Activated CD8-positive, alpha-beta T cell treated with anti-CD3 and anti-CD28 coated beads, Interleukin-2, amount 10 ng/mL, durations not matched to agents 7 days and 5 days (primary cell): Measurements from ENCODE around the gene BBOX1. TPM values are rescaled to one million over a fixed set of nuclear protein-coding genes. Genes with fewer than 3 reads are reported as not detected.

Experiments
- ATAC-seq: fragments of 150-1000 bp; cut with Tn5 transposase; one replicate; pipeline ENCODE4 v1.10.0; 2021; ENCODE audit warnings: moderate library complexity
- CTCF ChIA-PET: fragments of 350-600 bp; sonication (Branson Sonifier 250); formaldehyde crosslinking; loops from one replicate; lab custom pipeline; 2021; ENCODE audit warnings: antibody characterized with exemption; lab: Charles Lee
- POLR2A ChIA-PET: fragments of 350-600 bp; sonication (Branson Sonifier 250); formaldehyde crosslinking; loops from one replicate; lab custom pipeline; 2021; ENCODE audit warnings: antibody characterized with exemption; lab: Charles Lee
- DNase-seq: peaks from one replicate; pipeline ENCODE4 v3.0.0-alpha.2; 2020
- H3K27ac Mint-ChIP-seq: one replicate; pipeline ENCODE4 v1.8.0; 2021; ENCODE audit warnings: mild to moderate bottlenecking, mixed read lengths
- H3K27me3 Mint-ChIP-seq: one replicate; pipeline ENCODE4 v1.8.0; 2021; ENCODE audit warnings: low read depth, mixed read lengths
- H3K36me3 Mint-ChIP-seq: one replicate; pipeline ENCODE4 v1.8.0; 2021; ENCODE audit warnings: low read depth, mixed read lengths
- H3K4me1 Mint-ChIP-seq: one replicate; pipeline ENCODE4 v1.8.0; 2021; ENCODE audit warnings: low read depth, mixed read lengths
- H3K4me3 Mint-ChIP-seq: one replicate; pipeline ENCODE4 v1.8.0; 2021; ENCODE audit warnings: mild to moderate bottlenecking, mixed read lengths
- H3K9me3 Mint-ChIP-seq: one replicate; pipeline ENCODE4 v1.8.0; 2022; ENCODE audit warnings: mixed read lengths; ENCODE audit not compliant: insufficient read depth
- total RNA-seq, 2 experiments: library from RNA; stranded (reverse); gene quantifications; one replicate each; pipeline ENCODE4 v1.2.3, GENCODE V29; 2021

Gene BBOX1
- total RNA-seq, 2 experiments from 2014 or later = not detected

GRCh38 chr11:27031754-27032153 lies 8.9 kb upstream of the BBOX1 start:
- CTCF ChIA-PET = no interaction called here
- H3K27ac Mint-ChIP-seq = no peak overlapping the region
- no peak overlapping the region for H3K4me3 Mint-ChIP-seq
- H3K36me3 Mint-ChIP-seq = no peaks in the 10 kb centered on the region
- POLR2A ChIA-PET = no interaction called here
- ATAC-seq (no peak), DNase-seq (no peak)
- peaks cover 11% of the 10 kb centered on the region for H3K9me3 Mint-ChIP-seq
- H3K4me1 Mint-ChIP-seq = no peaks in the 10 kb centered on the region
- H3K27me3 Mint-ChIP-seq = no peaks in the 10 kb centered on the region

DNA sequence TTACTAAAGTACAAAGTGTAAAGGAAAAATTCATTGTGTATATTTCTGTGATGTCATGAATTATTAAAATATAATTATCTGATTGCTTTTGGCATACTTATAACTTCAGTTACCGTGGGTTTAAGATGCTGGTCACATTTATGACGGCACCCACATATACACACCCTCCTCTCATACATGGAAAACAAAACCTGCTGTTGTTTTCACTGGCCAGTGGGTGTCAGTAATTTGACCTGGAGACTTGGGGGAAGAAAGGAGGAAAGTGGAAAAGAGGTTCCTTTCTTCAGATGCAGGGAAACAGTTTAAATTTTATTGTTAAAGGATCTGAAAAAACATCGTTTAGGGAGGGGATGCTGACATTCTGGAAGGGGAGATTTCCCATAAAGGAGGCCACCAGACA lies 742 bp upstream of the BBOX1 start:
- CTCF ChIA-PET = no interaction called here

DNA sequence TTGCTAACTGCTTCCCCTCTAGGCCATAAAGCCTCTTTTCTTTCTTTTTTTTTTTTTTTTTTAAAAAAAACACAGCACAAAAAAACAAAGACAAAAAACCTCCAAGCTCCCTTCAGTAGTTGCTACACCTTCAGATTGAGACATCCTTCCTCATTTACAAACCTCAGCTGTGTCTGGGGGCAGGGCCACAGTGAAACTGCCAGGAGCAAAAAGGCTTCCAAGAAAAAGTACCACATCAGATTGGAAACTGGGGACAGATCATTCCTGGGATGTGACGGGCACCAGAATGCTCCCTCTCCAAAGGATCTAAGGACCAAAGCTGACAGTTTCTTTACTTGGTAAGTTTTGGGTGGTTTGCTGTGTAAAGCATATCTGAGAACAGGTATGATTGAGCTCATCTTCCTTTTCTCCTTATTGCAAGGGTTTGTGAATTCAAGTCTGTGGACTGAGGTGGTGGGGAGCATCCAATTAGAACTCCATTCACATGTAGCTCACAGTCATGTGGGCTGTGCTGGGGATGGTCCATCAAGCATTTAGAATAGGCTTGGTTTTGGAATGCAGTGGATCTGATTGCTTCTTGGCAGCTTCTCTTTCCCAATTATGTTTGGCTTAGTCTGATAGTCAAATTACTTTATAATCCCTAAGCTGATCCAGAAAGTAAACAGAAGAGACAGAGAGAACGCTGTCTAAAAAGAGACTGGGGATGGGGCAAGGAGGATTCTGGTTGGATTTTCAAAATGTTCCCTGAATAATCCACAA lies 705 bp downstream of the BBOX1 start:
- Mint-ChIP-seq H3K27ac (no peak overlapping the region), H3K36me3 (no peaks in the 10 kb centered on the region), H3K9me3 (peaks cover 13% of the 10 kb centered on the region), H3K4me3 (no peak overlapping the region), H3K4me1 (no peaks in the 10 kb centered on the region), H3K27me3 (no peaks in the 10 kb centered on the region)
- DNase-seq (no peak), ATAC-seq (no peak)
- CTCF ChIA-PET = no interaction called here
- POLR2A ChIA-PET = no interaction called here

More for the DNA sequence above, 742 bp upstream of the BBOX1 start:
- Mint-ChIP-seq H3K36me3 (no peaks in the 10 kb centered on the region), H3K27ac (no peak overlapping the region), H3K9me3 (peaks cover 10% of the 10 kb centered on the region), H3K4me1 (no peaks in the 10 kb centered on the region), H3K27me3 (no peaks in the 10 kb centered on the region), H3K4me3 (no peak overlapping the region)
- POLR2A ChIA-PET = no interaction called here
- ATAC-seq (no peak), DNase-seq (no peak)

DNA sequence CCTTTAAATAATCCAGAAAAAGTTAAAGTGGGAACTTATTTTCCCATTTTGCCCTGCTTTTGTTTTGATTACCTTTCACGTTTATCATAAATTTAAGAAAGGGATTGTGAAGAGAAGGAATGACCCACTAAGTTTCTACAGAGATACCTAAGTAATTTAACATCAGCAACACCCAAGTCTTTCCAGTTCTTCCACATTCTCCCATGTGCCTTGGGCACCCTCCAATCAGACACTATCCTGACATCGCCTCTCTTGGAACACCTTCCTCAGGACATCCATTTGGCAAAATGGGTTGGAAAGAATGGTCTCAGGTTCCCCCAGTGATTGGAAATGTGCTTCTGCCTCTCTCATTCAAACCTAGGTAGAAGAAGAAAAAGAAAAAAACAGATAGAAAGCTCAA lies 6.3 kb downstream of the BBOX1 start:
- Mint-ChIP-seq H3K4me1 (no peaks in the 10 kb centered on the region), H3K27ac (no peak overlapping the region), H3K27me3 (no peaks in the 10 kb centered on the region), H3K9me3 (peaks cover 18% of the 10 kb centered on the region), H3K4me3 (no peak overlapping the region), H3K36me3 (no peaks in the 10 kb centered on the region)
- ATAC-seq (no peak), DNase-seq (no peak)
- ChIA-PET CTCF (no interaction called here), POLR2A (interaction anchor here (0.7 kb wide), 1 partner anchor 12 kb away, joined by 3 read pairs; no protein-coding TSS in a partner anchor)

DNA sequence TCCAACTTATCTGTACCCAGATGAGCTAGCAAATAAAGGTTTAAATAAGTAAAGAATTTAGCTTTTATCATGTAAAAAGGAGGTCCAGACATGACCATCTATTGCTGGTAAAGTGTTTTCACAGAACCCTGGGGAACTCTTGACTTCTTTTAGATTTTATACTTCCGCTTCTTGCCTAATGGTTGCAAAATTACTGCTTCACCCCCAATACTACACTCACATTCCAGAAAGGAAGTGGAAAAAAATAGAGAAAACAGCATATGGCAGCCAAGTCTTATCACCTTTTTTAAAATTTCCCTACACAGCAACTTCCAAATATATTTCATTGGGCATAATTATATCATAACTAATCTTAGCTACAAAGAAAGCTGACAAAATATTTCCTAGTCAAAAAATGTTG lies 12.1 kb downstream of the BBOX1 start:
- Mint-ChIP-seq H3K36me3 (no peaks in the 10 kb centered on the region), H3K27ac (no peak overlapping the region), H3K4me1 (no peaks in the 10 kb centered on the region), H3K9me3 (peaks cover 18% of the 10 kb centered on the region), H3K4me3 (no peak overlapping the region), H3K27me3 (no peaks in the 10 kb centered on the region)
- POLR2A ChIA-PET = no interaction called here
- CTCF ChIA-PET = no interaction called here
- ATAC-seq = no peak
- DNase-seq = no peak

DNA sequence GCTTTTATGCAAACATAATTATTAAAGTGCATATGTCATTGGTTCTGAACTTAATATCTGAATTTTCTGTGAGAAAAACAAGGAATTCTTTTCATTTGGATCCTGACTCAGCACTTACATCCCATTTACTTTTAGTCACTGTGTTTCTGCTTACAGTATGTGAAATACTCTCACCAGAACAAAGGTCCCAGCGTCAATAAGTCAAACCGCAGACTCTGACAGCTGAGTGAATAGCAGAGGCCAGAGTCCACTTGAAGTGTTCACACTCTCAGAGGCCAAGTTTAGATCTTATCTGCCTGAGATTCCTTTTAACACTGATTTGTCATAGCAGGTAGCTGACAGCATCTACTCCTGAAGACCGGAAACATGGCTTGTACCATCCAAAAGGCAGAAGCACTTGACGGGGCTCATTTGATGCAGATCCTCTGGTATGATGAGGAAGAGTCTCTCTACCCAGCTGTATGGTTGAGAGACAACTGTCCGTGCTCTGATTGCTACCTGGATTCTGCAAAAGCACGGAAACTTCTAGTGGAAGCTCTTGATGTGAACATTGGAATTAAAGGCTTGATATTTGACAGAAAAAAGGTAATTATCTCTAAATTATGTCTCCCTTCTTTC lies 14.6 kb downstream of the BBOX1 start:
- CTCF ChIA-PET = no interaction called here
- DNase-seq = no peak
- ATAC-seq = no peak
- Mint-ChIP-seq H3K4me3 (no peak overlapping the region), H3K27me3 (no peaks in the 10 kb centered on the region), H3K9me3 (peaks cover 14% of the 10 kb centered on the region), H3K27ac (no peak overlapping the region), H3K36me3 (no peaks in the 10 kb centered on the region), H3K4me1 (no peaks in the 10 kb centered on the region)
- POLR2A ChIA-PET = no interaction called here

GRCh38 chr11:27057091-27057780 lies 16.6 kb downstream of the BBOX1 start:
- no peaks in the 10 kb centered on the region for H3K36me3 Mint-ChIP-seq
- peaks cover 11% of the 10 kb centered on the region for H3K9me3 Mint-ChIP-seq
- no peak for ATAC-seq
- H3K27me3 Mint-ChIP-seq = no peaks in the 10 kb centered on the region
- CTCF ChIA-PET = no interaction called here
- H3K4me1 Mint-ChIP-seq = no peaks in the 10 kb centered on the region
- no peak overlapping the region for H3K27ac Mint-ChIP-seq
- DNase-seq = no peak
- no peak overlapping the region for H3K4me3 Mint-ChIP-seq
- POLR2A ChIA-PET = no interaction called here

- ATAC-seq (no peak), DNase-seq (no peak)
- Mint-ChIP-seq H3K9me3 (peaks cover 5% of the 10 kb centered on the region), H3K4me1 (no peaks in the 10 kb centered on the region), H3K36me3 (no peaks in the 10 kb centered on the region), H3K4me3 (no peak overlapping the region), H3K27ac (no peak overlapping the region), H3K27me3 (no peaks in the 10 kb centered on the region)
- ChIA-PET CTCF (no interaction called here), POLR2A (interaction anchor here (0.5 kb wide), 1 partner anchor 11 kb away, joined by 3 read pairs; no protein-coding TSS in a partner anchor)
These were observed 17.8 kb downstream of the BBOX1 start for GRCh38 chr11:27058456-27058855.

- Mint-ChIP-seq H3K27me3 (no peaks in the 10 kb centered on the region), H3K36me3 (no peaks in the 10 kb centered on the region), H3K4me3 (no peak overlapping the region), H3K9me3 (peaks cover 5% of the 10 kb centered on the region), H3K4me1 (no peaks in the 10 kb centered on the region), H3K27ac (no peak overlapping the region)
- no peak for ATAC-seq
- no peak for DNase-seq
- ChIA-PET CTCF (no interaction called here), POLR2A (no interaction called here)
These were observed 18.8 kb downstream of the BBOX1 start for GRCh38 chr11:27059431-27059830.

DNA sequence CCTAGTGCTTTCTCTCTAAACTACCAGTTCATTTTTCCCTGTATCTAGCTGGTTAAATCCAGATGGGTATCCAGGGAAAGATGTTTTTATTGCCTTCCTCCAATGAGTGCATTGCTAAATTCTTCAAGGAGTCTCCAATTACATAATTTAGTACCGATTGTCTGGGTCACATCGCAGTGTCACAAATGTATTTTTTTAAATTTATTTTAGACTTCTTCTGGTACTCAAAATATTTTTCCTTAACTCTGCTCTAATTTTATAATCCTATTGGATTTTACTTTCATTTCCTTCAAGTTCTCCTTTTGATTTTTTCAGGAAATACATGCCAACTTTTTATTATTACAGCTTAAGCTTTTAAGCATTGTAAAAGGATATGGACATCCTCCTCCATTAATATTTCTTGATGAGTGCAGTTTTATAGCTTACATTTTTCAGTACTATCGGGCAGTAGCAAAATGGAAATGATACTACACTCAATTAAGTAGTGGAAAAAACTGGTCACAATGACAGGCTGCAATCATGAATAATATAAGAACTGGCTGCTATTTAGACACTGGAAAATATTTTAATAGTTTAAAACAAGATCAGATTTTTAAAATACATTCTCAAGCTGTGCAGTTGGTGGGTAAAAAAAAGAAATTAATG lies 20.3 kb downstream of the BBOX1 start:
- no peaks in the 10 kb centered on the region for H3K36me3 Mint-ChIP-seq
- DNase-seq = no peak
- no peak overlapping the region for H3K4me3 Mint-ChIP-seq
- no peaks in the 10 kb centered on the region for H3K4me1 Mint-ChIP-seq
- no peak overlapping the region for H3K27ac Mint-ChIP-seq
- peaks cover 5% of the 10 kb centered on the region for H3K9me3 Mint-ChIP-seq
- H3K27me3 Mint-ChIP-seq = no peaks in the 10 kb centered on the region
- POLR2A ChIA-PET = no interaction called here
- CTCF ChIA-PET = no interaction called here
- no peak for ATAC-seq

GRCh38 chr11:27061461-27061821 lies 20.8 kb downstream of the BBOX1 start:
- Mint-ChIP-seq H3K9me3 (peaks cover 5% of the 10 kb centered on the region), H3K4me3 (no peak overlapping the region), H3K36me3 (no peaks in the 10 kb centered on the region), H3K27me3 (no peaks in the 10 kb centered on the region), H3K27ac (no peak overlapping the region), H3K4me1 (no peaks in the 10 kb centered on the region)
- ATAC-seq (no peak), DNase-seq (no peak)
- ChIA-PET CTCF (no interaction called here), POLR2A (no interaction called here)

- POLR2A ChIA-PET = no interaction called here
- CTCF ChIA-PET = no interaction called here
- H3K9me3 Mint-ChIP-seq = peaks cover 5% of the 10 kb centered on the region
These were observed 23.5 kb downstream of the BBOX1 start for GRCh38 chr11:27064086-27064485.

More at GRCh38 chr11:27064086-27064485, 23.5 kb downstream of the BBOX1 start:
- no peak for ATAC-seq
- H3K4me3 Mint-ChIP-seq = no peak overlapping the region
- no peaks in the 10 kb centered on the region for H3K4me1 Mint-ChIP-seq
- no peak overlapping the region for H3K27ac Mint-ChIP-seq
- no peaks in the 10 kb centered on the region for H3K36me3 Mint-ChIP-seq
- no peak for DNase-seq
- H3K27me3 Mint-ChIP-seq = no peaks in the 10 kb centered on the region
